ENCODE data around the gene MMP17.
A peak's percentile ranks its signal among the peaks of the same experiment; 100 is the strongest.
"Not testable (repeated sequence)": the region's sequence is repeated elsewhere in the genome, so short reads cannot be mapped to it uniquely, and the experiment has no call there.

The MMP17 gene

GRCh38 chr12:131800594-131801135, 27.5 kb upstream of the MMP17 start:
- DNase-seq, result no peak

DNA sequence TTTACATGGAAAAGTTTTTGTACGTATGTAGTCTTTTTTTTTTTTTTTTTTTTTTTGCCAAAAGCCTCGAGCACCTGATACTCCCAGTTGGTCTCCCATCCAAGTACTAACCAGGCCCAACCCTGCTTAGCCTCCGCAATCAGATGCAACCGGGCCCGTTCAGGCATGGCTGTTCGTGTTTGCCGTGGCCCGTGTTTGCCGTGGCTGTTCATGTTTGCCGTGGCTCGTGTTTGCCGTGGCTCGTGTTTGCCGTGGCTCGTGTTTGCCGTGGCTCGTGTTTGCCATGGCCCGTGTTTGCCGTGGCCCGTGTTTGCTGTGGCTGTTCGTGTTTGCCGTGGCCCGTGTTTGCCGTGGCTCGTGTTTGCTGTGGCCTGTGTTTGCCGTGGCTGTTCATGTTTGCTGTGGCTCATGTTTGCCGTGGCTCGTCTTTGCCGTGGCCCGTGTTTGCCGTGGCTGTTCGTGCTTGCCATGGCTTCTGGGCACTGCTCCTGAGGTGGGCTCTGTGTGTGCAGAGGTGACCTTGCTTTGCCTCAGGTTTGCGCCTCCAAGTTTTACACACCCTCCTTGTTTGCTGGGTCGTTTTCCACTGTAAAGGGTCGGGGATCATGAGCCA, 26.8 kb upstream of the MMP17 start:
- no peak for DNase-seq

GRCh38 chr12:131803961-131804521, 24.2 kb upstream of the MMP17 start:
- DNase-seq, result no peak

DNA sequence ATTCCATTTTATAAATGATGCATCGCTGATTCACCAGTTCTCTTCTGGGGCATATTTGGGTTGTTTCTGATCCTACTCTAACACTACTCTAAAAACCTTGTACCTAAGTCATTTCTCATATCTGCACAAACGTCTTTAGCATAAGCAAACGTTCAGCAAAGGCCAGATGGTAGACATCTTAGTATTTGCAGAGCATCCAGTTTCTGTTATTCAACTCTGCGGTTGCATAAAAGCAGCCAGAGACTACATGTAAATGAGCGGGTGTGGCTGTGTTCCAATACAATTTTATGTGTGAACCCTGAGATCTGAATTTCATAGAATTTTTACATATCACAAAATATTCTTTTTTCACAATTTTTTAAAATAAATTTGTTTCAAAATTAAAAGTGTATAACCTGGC, 22.8 kb upstream of the MMP17 start:
- no peak for DNase-seq

GRCh38 chr12:131806674-131807073, 21.5 kb upstream of the MMP17 start:
- DNase-seq, result no peak

GRCh38 chr12:131808744-131809371, 19.3 kb upstream of the MMP17 start:
- peak; percentile 24 for DNase-seq

DNA sequence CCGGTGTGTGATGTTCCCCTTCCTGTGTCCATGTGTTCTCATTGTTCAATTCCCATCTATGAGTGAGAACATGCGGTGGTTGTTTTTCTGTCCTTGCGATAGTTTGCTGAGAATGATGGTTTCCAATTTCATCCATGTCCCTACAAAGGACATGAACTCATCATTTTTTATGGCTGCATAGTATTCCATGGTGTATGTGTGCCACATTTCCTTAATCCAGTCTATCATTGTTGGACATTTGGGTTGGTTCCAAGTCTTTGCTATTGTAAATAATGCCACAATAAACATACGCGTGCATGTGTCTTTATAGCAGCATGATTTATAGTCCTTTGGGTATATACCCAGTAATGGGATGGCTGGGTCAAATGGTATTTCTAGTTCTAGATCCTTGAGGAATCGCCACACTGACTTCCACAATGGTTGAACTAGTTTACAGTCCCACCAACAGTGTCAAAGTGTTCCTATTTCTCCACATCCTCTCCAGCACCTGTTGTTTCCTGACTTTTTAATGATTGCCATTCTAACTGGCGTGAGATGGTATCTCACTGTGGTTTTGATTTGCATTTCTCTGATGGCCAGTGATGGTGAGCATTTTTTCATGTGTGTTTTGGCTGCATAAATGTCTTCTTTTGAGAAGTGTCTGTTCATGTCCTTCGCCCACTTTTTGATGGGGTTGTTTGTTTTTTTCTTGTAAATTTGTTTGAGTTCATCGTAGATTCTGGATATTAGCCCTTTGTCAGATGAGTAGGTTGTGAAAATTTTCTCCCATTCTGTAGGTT, 18.5 kb upstream of the MMP17 start:
- not testable (repeated sequence) for DNase-seq

DNA sequence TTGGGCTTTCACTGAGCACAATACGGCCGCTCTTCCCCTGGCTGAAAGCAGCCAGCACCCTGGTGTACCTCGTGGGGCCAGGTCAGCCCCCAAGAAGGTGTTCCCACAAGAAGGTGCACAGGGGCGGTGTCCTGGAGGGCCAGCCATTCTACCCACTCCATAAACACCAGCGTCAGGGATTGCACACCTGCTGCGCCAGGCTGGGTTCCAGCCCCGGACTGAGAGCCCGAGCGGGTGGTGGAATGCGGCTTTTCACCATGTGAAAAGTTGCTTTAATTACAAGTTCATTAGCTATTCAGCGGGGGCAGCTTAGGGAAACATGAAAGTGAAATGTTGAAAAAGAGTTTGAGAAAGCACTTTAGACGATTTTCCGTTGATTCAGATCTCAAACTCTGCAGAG, 17.5 kb upstream of the MMP17 start:
- DNase-seq, result no peak

GRCh38 chr12:131815131-131815530, 13.1 kb upstream of the MMP17 start:
- DNase-seq, result no peak

GRCh38 chr12:131816495-131816894, 11.7 kb upstream of the MMP17 start:
- no peak for DNase-seq

DNA sequence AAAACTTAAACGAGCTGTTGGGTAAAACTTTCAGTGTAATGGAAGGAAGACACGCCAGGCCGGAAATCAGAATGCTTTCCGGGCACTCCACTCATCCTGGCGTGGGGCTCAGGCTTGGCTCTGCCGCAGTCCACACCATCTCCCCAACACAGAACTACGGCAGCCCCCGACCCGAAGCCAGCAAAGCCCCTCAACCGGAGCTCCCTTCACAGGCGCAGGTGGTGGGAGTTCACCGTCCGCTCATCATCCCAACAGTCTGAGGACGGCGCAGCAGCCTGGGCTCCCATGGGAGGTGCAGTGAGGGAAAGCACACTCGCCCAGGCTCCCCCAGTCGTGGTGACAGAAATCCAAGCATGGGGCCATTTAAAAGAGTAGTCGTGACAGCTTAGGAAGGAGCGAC, 11.0 kb upstream of the MMP17 start:
- DNase-seq, result no peak

DNA sequence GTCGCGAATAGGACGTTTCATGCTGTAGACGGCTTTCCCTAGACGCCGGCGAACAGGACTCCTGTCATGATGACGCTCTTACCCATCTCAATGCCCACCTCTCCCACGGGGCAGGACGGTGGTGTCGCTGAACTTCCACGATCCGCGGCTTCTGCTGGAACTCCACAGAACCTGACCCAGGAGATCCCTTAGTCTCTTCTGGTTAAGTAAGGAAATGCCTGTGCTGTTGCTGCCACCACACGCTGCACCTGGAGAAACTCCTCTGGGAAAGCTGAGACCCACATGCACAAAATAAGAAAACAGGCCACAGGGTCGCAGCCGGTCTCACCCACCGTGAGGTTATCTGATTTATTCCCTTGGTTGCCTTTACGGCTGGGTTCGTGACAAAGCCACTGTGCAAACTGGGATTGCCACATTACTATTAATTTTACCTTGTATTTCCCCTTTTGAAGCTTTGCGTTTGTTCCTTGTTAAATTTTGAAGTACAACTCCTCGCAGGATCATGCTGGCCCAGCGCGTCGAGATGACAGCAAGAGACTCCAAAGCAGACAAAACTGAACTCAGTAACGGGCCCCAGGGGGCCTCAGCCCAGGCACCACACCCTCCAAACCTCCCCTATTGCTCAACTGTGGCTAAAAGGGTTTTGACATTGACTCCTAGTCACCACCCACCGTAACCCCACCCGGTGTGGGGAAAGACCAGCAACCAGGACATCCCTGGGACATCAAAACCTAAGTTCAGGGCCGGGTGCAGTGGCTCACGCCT, 9.2 kb upstream of the MMP17 start:
- no peak for DNase-seq

- no peak for DNase-seq
These were observed 3.7 kb upstream of the MMP17 start for GRCh38 chr12:131824450-131824849.

GRCh38 chr12:131825146-131825892, 2.9 kb upstream of the MMP17 start:
- DNase-seq, result no peak

- no peak for DNase-seq
These were observed 1.9 kb upstream of the MMP17 start for GRCh38 chr12:131826097-131826928.

- no peak for DNase-seq
These were observed 620 bp downstream of the MMP17 start for GRCh38 chr12:131828671-131829355.

GRCh38 chr12:131829356-131829747, 1.2 kb downstream of the MMP17 start:
- DNase-seq, result no peak

GRCh38 chr12:131829791-131830334, 1.7 kb downstream of the MMP17 start:
- DNase-seq, result no peak

- peak; percentile 26 for DNase-seq
These were observed 2.2 kb downstream of the MMP17 start for GRCh38 chr12:131830335-131830913.
